ENCODE data around the gene TANGO6.

- no peak for TF ChIP-seq CTCF (IDR thresholded peaks at IDR 0.05; ENCODE audit: low read depth, low read length, poor library complexity, severe bottlenecking)
- TF ChIP-seq EZH2phosphoT487 (IDR thresholded peaks at IDR 0.05; ENCODE audit: borderline replicate concordance, low read length): no peak
Measured at GRCh38 chr16:69084289-69084688, 241.0 kb downstream of the TANGO6 start.

Measured in DOHH2 (cell line).